ENCODE data around the gene OR2AE1. TPM values are rescaled to one million over a fixed set of nuclear protein-coding genes. Genes with fewer than 3 reads are reported as not detected.

OR2AE1 gene
- total and polyA plus RNA-seq, 9 of the 15 experiments (the other 6 are each of a cell fraction or from before 2014, with no cell fraction given) = 0.27 TPM; not detected in 8

DNA sequence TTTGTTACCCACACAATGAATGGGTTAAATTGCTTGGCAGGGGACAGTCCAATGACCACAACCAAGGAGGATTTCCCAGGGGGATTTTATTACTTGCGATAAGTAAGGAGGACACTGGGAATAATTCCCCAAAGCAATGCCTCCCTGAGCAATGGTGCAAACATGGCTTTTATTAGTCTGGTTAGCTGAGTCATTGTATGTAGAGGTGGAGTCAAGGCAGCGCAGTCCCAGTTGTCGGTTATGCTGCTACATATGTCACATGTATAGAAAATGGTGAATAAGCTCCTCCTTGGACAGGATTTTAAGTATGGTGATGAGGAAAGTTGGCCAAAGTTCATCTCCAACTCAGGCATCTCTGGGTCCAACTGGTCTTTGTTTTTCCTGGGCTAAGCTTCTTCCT, 46.4 kb upstream of the OR2AE1 start:
- peaks cover 2 to 13% of the 10 kb centered on the region in 2 experiments; a peak in 3 of 5 replicates for H3K27me3 ChIP-seq (ENCODE audit: control insufficient read depth in 2 of 2, insufficient read depth in 2 of 2, low read length in 2 of 2)
- TF ChIP-seq C11orf30 (IDR thresholded peaks at IDR 0.05; ENCODE audit: low read depth) (peak; percentile 55; the same call in 1 of the 2 replicates), MAFF (IDR thresholded peaks at IDR 0.05; ENCODE audit: low read length) (peak; percentile 42; the same call in 1 of the 2 replicates), MAFG (tag; conservative IDR thresholded peaks at IDR 0.05) (peak; percentile 55), NFE2 (IDR thresholded peaks at IDR 0.05; ENCODE audit: low read depth) (peak; percentile 84), ZC3H4 (CRISPR knock-in tag; IDR thresholded peaks at IDR 0.05; ENCODE audit: borderline replicate concordance) (no peak), ZNF668 (CRISPR knock-in tag; IDR thresholded peaks at IDR 0.05) (no peak), MAFK (IDR thresholded peaks at IDR 0.05; ENCODE audit: low read length) (peak; percentile 49; the same call in 1 of the 2 replicates), SPI1 (IDR thresholded peaks at IDR 0.05; ENCODE audit: borderline replicate concordance, low read depth, low read length) (no peak)
- in situ Hi-C loops (cut with MboI) (no loop called here), intact Hi-C loops (cut with micrococcal nuclease) (no loop called here)
- H3K36me3 ChIP-seq (ENCODE audit: control insufficient read depth, insufficient read depth, low read length) = 0 out of 3 replicates have a peak, but pooled peaks cover 7% of the 10 kb centered on the region
- ATAC-seq = no peak
- no TSS peak for BruUV-seq (replicated peaks)
- H2AFZ ChIP-seq (ENCODE audit: low read depth, low read length) = peak overlapping the region; percentile 37
- POLR2A ChIA-PET = interaction anchor here (0.5 to 0.9 kb wide), 4 partner anchors 9 to 356 kb away, joined by 3 to 4 read pairs (median 4); no protein-coding TSS in a partner anchor
- WGBS (ENCODE audit: insufficient coverage, low coverage, missing lambda C conversion rate) = 34% methylated on average over 3 of the region's 3 CpGs
- CTCF ChIA-PET (ENCODE audit: low intra/inter-chr PET ratio) = interaction anchor here (0.5 kb wide), 1 partner anchor 556 kb away, joined by 3 read pairs; the partner anchor contains the start of gene TSC22D4
- no peaks in the 10 kb centered on the region for H3K9me1 ChIP-seq (ENCODE audit: control insufficient read depth, insufficient read depth, low read length)
- no peaks in the 10 kb centered on the region for H3K9me3 ChIP-seq (replicated peaks; ENCODE audit: control insufficient read depth, insufficient read depth, low read depth, low read length)
- peaks cover 8 to 11% of the 10 kb centered on the region in 2 experiments; a peak in 4 of 5 replicates for H3K4me1 ChIP-seq (replicated peaks in 1 of 2; ENCODE audit: control insufficient read depth in 2 of 2, insufficient read depth in 2 of 2, low read length in 2 of 2)
- no peak for DNase-seq (ENCODE audit: extremely low read depth in 1 of 4, low spot score in 3 of 4)
- FAIRE-seq = no peak
- H3K4me2 ChIP-seq (ENCODE audit: insufficient read depth, low read length) = no peak overlapping the region
- no peak overlapping the region for H3K4me3 ChIP-seq
- H3K79me2 ChIP-seq (ENCODE audit: control insufficient read depth, insufficient read depth, low read length) = peaks cover 26% of the 10 kb centered on the region
- H4K20me1 ChIP-seq (replicated peaks; ENCODE audit: control insufficient read depth, insufficient read depth, low read length) = no peaks in the 10 kb centered on the region
- H3K9ac ChIP-seq (ENCODE audit: insufficient read depth in 1 of 2, low read depth in 2 of 2, low read length in 2 of 2) = no peak overlapping the region
- no peak overlapping the region for H3K27ac ChIP-seq (ENCODE audit: extremely low read depth, low read depth, low read length)

All from K562 (cell line).